ENCODE results near the gene CDX1. TPM values are rescaled to one million over a fixed set of nuclear protein-coding genes. Genes with fewer than 3 reads are reported as not detected.
A peak's percentile ranks its signal among the peaks of the same experiment; 100 is the strongest.

The CDX1 gene
- total RNA-seq, 4 donors from 2014 or later = 1.5 TPM; not detected in 3

GRCh38 chr5:150139334-150139733, 27.2 kb upstream of the CDX1 start:
- Histone ChIP-seq H3K4me1 (peaks cover 5 to 12% of the 10 kb centered on the region in 2 donors), H3K9me3 (no peaks in the 10 kb centered on the region), H3K27ac (peak overlapping the region; percentile 75 to 82 (median 78)), H3K27me3 (no peaks in the 10 kb centered on the region), H3K36me3 (no peaks in the 10 kb centered on the region), H3K4me3 (no peak overlapping the region)
- DNase-seq (no peak), ATAC-seq (no peak)
- in situ Hi-C loops (cut with MboI; ENCODE audit: low sequenced_read_pairs in 4 of 4) = no loop called here
- intact Hi-C loops (cut with DNase I; ENCODE audit: low total_unique reads) = loop anchor here (10.0 kb wide), 1 partner anchor 215 kb away; the partner anchor contains the start of gene TCOF1
- TF ChIP-seq CTCF (IDR thresholded peaks at IDR 0.05 in 4 of 5, conservative IDR thresholded peaks at IDR 0.05 in 1 of 5) (no peak), POLR2A (IDR thresholded peaks at IDR 0.05) (no peak)

- TF ChIP-seq CTCF (IDR thresholded peaks at IDR 0.05 in 4 of 5, conservative IDR thresholded peaks at IDR 0.05 in 1 of 5) (no peak), POLR2A (IDR thresholded peaks at IDR 0.05) (no peak)
- H3K36me3 ChIP-seq = no peaks in the 10 kb centered on the region
- ATAC-seq (no peak), DNase-seq (no peak)
- H3K27me3 ChIP-seq = no peaks in the 10 kb centered on the region
- in situ Hi-C loops (cut with MboI; ENCODE audit: low sequenced_read_pairs in 4 of 4) = no loop called here
- peaks cover 5 to 12% of the 10 kb centered on the region in 2 donors for H3K4me1 ChIP-seq
- intact Hi-C loops (cut with DNase I; ENCODE audit: low total_unique reads) = no loop called here
- H3K4me3 ChIP-seq = peak overlapping the region in 1 of 4 donors; percentile 9
- peak overlapping the region; percentile 75 to 82 (median 78) for H3K27ac ChIP-seq
- H3K9me3 ChIP-seq = no peaks in the 10 kb centered on the region
These were observed 25.7 kb upstream of the CDX1 start for GRCh38 chr5:150140830-150141229.

GRCh38 chr5:150141544-150142184, 24.9 kb upstream of the CDX1 start:
- no peak for DNase-seq
- intact Hi-C loops (cut with DNase I; ENCODE audit: low total_unique reads) (no loop called here), in situ Hi-C loops (cut with MboI; ENCODE audit: low sequenced_read_pairs in 4 of 4) (no loop called here)
- no peaks in the 10 kb centered on the region for H3K36me3 ChIP-seq
- ATAC-seq = no peak
- H3K27me3 ChIP-seq = no peaks in the 10 kb centered on the region
- no peak overlapping the region for H3K4me3 ChIP-seq
- TF ChIP-seq CTCF (IDR thresholded peaks at IDR 0.05 in 4 of 5, conservative IDR thresholded peaks at IDR 0.05 in 1 of 5) (no peak), POLR2A (IDR thresholded peaks at IDR 0.05) (no peak)
- H3K27ac ChIP-seq = peak overlapping the region; percentile 75 to 82 (median 78)
- no peaks in the 10 kb centered on the region for H3K9me3 ChIP-seq
- H3K4me1 ChIP-seq = peaks cover 5 to 12% of the 10 kb centered on the region in 2 donors

- Histone ChIP-seq H3K4me3 (peak overlapping the region in 1 of 4 donors; percentile 37), H3K27ac (peak overlapping the region; percentile 75 to 82 (median 78)), H3K4me1 (peaks cover 4 to 12% of the 10 kb centered on the region in 2 donors), H3K27me3 (no peaks in the 10 kb centered on the region), H3K9me3 (no peaks in the 10 kb centered on the region), H3K36me3 (no peaks in the 10 kb centered on the region)
- intact Hi-C loops (cut with DNase I; ENCODE audit: low total_unique reads) = no loop called here
- in situ Hi-C loops (cut with MboI; ENCODE audit: low sequenced_read_pairs in 4 of 4) = no loop called here
- no peak for TF ChIP-seq CTCF (IDR thresholded peaks at IDR 0.05 in 4 of 5, conservative IDR thresholded peaks at IDR 0.05 in 1 of 5)
- no peak for TF ChIP-seq POLR2A (IDR thresholded peaks at IDR 0.05)
- no peak for ATAC-seq
- DNase-seq = no peak
These were observed 24.2 kb upstream of the CDX1 start for GRCh38 chr5:150142185-150142958.
